A549 (cell line): ENCODE results near the gene CRTC3.

Experiments
- CTCF ChIP-seq: fragments of >200 bp; sonication (Bioruptor Twin); formaldehyde crosslinking; IDR thresholded peaks from 3 replicates; pipeline ENCODE4 v1.5.1; 2016
- EP300 ChIP-seq, 2 experiments: fragments of >200 bp; sonication (Bioruptor Twin); formaldehyde crosslinking; IDR thresholded peaks; 2 replicates in 1 of 2; 3 replicates in 1 of 2; pipeline ENCODE4 v1.6.1; 2016 to 2017
- HDAC2 ChIP-seq: fragments of 200-600 bp; sonication (generic); IDR thresholded peaks from 2 replicates; pipeline ENCODE4 v1.6.1; 2016
- HOXA7 ChIP-seq: fragments of 250-450 bp; sonication (Bioruptor Pico); IDR thresholded peaks from 2 replicates; pipeline ENCODE4 v1.5.0; 2020; ENCODE audit warnings: mild to moderate bottlenecking, moderate library complexity
- HOXB13 ChIP-seq: fragments of 250-450 bp; sonication (Bioruptor Pico); IDR thresholded peaks from 2 replicates; pipeline ENCODE4 v1.5.0; 2020; ENCODE audit warnings: low read depth, mild to moderate bottlenecking, moderate library complexity
- KDM5A ChIP-seq: fragments of 200-600 bp; sonication (generic); IDR thresholded peaks from 2 replicates; pipeline ENCODE4 v1.6.1; 2016; ENCODE audit warnings: antibody characterized with exemption, mild to moderate bottlenecking
- POLR2A ChIP-seq: IDR thresholded peaks from 2 replicates; pipeline ENCODE4 v1.6.1; 2012; ENCODE audit warnings: mild to moderate bottlenecking, low read length
- RAD21 ChIP-seq, 2 experiments: fragments of >200 bp in 1 of 2; sonication (Bioruptor Twin) in 1 of 2; formaldehyde crosslinking in 1 of 2; IDR thresholded peaks in 1 of 2; conservative IDR thresholded peaks in 1 of 2; 2 replicates in 1 of 2; 3 replicates in 1 of 2; pipeline ENCODE4 v1.6.1; 2012 to 2018; ENCODE audit warnings: inconsistent platforms in 1 of 2
- RCOR1 ChIP-seq: fragments of 150-350 bp; IDR thresholded peaks from 2 replicates; pipeline ENCODE4 v1.6.1; 2014; ENCODE audit warnings: antibody characterized with exemption, low read length, low read depth
- RFX5 ChIP-seq: fragments of 450-650 bp; IDR thresholded peaks from 2 replicates; pipeline ENCODE4 v1.7.1; 2014; ENCODE audit warnings: antibody characterized with exemption, mild to moderate bottlenecking, moderate library complexity
- TFCP2L1 ChIP-seq: fragments of 250-450 bp; sonication (Bioruptor Pico); IDR thresholded peaks from 2 replicates; pipeline ENCODE4 v1.5.0; 2021; ENCODE audit warnings: mild to moderate bottlenecking
- ZFP36 ChIP-seq: fragments of 450-650 bp; IDR thresholded peaks from 2 replicates; pipeline ENCODE4 v1.6.1; 2014; ENCODE audit warnings: borderline replicate concordance; ENCODE audit not compliant: partially characterized antibody

- TF ChIP-seq HOXB13 (CRISPR knock-in tag) (no peak), RFX5 (no peak), RCOR1 (no peak), CTCF (no peak), HDAC2 (no peak), TFCP2L1 (CRISPR knock-in tag) (no peak), POLR2A (no peak), ZFP36 (no peak), HOXA7 (CRISPR knock-in tag) (no peak), EP300 (IDR thresholded peaks at IDR 0.05) (no peak), KDM5A (no peak), RAD21 (conservative IDR thresholded peaks at IDR 0.05 in 1 of 2, IDR thresholded peaks at IDR 0.05 in 1 of 2) (no peak)
These were observed 56.1 kb downstream of the CRTC3 start for GRCh38 chr15:90585863-90586262.
